ENCODE measurements around the gene SLC35F2. TPM values are rescaled to one million over a fixed set of nuclear protein-coding genes. Genes with fewer than 3 reads are reported as not detected.
"Not testable (repeated sequence)": the region's sequence is repeated elsewhere in the genome, so short reads cannot be mapped to it uniquely, and the experiment has no call there.

The SLC35F2 gene
- total RNA-seq, 6 experiments from 2014 or later: 0.06 to 0.55 (median 0.28) TPM; not detected in 1

DNA sequence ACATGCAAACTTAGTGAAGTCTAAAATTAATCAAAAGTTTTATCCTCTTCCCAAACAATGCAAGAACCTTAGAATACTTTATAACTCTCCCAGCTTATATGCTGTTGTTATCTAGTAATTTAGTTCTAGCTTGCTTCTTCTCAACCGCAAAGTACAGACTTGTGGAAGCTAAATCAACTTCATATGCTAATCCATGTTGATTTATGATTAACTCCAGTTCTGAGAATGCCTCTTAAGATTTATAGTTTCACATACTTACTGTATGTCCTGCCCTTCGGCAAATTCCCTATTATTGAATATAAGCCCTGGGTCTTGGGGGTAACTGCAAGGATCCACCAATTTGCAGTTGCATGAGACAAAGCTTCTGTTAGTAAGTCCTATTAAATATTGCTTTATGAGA is 17.6 kb upstream of the SLC35F2 start:
- no peak for ATAC-seq
- H3K36me3 ChIP-seq: no peaks in the 10 kb centered on the region
- WGBS (ENCODE audit: insufficient coverage, low coverage, low lambda C conversion rate, missing lambda C conversion rate): 81% methylated on average over 2 of the region's 2 CpGs
- H3K27ac ChIP-seq: no peak overlapping the region
- DNase-seq: no peak
- H3K4me1 ChIP-seq: no peaks in the 10 kb centered on the region
- intact Hi-C loops (cut with DNase I): no loop called here
- TF ChIP-seq POLR2A (IDR thresholded peaks at IDR 0.05): no peak
- TF ChIP-seq, protein P1, sequence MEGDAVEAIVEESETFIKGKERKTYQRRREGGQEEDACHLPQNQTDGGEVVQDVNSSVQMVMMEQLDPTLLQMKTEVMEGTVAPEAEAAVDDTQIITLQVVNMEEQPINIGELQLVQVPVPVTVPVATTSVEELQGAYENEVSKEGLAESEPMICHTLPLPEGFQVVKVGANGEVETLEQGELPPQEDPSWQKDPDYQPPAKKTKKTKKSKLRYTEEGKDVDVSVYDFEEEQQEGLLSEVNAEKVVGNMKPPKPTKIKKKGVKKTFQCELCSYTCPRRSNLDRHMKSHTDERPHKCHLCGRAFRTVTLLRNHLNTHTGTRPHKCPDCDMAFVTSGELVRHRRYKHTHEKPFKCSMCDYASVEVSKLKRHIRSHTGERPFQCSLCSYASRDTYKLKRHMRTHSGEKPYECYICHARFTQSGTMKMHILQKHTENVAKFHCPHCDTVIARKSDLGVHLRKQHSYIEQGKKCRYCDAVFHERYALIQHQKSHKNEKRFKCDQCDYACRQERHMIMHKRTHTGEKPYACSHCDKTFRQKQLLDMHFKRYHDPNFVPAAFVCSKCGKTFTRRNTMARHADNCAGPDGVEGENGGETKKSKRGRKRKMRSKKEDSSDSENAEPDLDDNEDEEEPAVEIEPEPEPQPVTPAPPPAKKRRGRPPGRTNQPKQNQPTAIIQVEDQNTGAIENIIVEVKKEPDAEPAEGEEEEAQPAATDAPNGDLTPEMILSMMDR (IDR thresholded peaks at IDR 0.05): no peak
- no peaks in the 10 kb centered on the region for H3K27me3 ChIP-seq
- H3K9me3 ChIP-seq: no peaks in the 10 kb centered on the region
- H3K4me3 ChIP-seq: no peak overlapping the region

DNA sequence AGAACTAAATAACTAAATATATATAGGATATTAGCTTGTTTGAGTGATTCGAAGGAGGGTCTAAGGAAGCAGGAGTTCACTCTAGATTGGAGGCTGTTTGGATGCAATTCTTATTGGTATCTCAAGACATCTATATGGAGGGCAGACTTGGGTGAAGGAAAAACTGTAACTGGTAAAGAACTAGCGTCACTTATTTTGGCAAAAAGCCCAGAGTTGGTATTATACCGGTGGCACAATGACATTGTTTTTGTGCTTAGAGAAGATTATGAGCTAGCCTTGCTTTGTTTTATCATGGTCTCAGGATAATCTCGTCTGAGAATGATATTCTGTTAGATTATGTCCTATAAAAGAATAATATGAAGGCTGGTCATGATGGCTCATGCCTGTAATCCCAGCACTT is 6.0 kb upstream of the SLC35F2 start:
- no peak overlapping the region for H3K27ac ChIP-seq
- H3K27me3 ChIP-seq: no peaks in the 10 kb centered on the region
- H3K4me1 ChIP-seq: peaks cover 0 to 6% (median 0%) of the 10 kb centered on the region in 4 donors
- H3K36me3 ChIP-seq: no peaks in the 10 kb centered on the region
- no peaks in the 10 kb centered on the region for H3K9me3 ChIP-seq
- 54% methylated on average over 4 of the region's 4 CpGs for WGBS (ENCODE audit: insufficient coverage, low coverage, low lambda C conversion rate, missing lambda C conversion rate)
- DNase-seq: no peak
- TF ChIP-seq, protein P1 (IDR thresholded peaks at IDR 0.05): no peak
- TF ChIP-seq POLR2A (IDR thresholded peaks at IDR 0.05): no peak
- no peak overlapping the region for H3K4me3 ChIP-seq
- ATAC-seq: no peak
- intact Hi-C loops (cut with DNase I): no loop called here

DNA sequence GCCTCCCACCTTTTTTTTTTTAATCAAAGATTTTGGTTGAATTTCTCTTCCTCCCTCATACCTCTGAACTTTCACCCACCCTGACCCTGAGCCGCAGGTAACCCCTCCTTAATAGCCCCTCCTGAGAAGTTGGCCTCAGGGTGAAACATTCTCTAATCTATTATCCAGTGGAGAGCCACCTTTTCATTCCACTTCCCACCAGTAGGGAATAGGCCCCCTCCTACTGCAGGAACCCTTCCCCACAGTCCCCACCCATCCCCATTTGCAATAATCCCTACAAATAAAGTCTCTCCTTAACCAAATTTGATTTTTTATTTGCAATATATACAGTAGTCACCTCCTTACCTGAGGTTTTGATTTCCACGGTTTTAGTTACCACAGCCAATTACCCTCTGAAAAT is 2.1 kb upstream of the SLC35F2 start:
- H3K4me1 ChIP-seq: peaks cover 0 to 18% (median 0%) of the 10 kb centered on the region in 4 donors
- H3K36me3 ChIP-seq: no peaks in the 10 kb centered on the region
- H3K4me3 ChIP-seq: no peak overlapping the region
- intact Hi-C loops (cut with DNase I): no loop called here
- DNase-seq: no peak
- H3K9me3 ChIP-seq: no peaks in the 10 kb centered on the region
- no peak overlapping the region for H3K27ac ChIP-seq
- TF ChIP-seq, protein P1 (IDR thresholded peaks at IDR 0.05): no peak
- no peak for TF ChIP-seq POLR2A (IDR thresholded peaks at IDR 0.05)
- WGBS (ENCODE audit: insufficient coverage, low coverage, low lambda C conversion rate, missing lambda C conversion rate): 56% methylated on average over 2 of the region's 2 CpGs
- no peaks in the 10 kb centered on the region for H3K27me3 ChIP-seq
- ATAC-seq: no peak

DNA sequence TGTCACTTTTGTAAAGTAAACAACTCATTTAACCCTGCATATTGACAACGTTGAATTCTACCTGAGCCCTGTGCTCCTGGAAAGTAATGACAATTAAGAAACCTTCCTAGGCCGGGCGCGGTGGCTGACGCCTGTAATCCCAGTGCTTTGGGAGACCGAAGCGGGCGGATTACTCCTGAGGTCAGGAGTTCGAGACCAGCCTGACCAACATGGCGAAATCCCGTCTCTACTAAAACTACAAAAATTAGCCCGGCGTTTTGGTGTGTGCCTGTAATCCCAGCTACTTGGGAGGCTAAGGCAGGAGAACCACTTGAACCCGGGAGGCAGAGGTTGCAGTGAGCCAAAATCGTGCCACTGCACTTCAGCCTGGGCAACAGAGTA is 1.6 kb upstream of the SLC35F2 start:
- peaks cover 0 to 18% (median 0%) of the 10 kb centered on the region in 4 donors for H3K4me1 ChIP-seq
- H3K36me3 ChIP-seq; intact Hi-C loops (cut with DNase I); H3K4me3 ChIP-seq; H3K9me3 ChIP-seq; DNase-seq; H3K27me3 ChIP-seq; H3K27ac ChIP-seq; ATAC-seq: not testable (repeated sequence)
- WGBS (ENCODE audit: insufficient coverage, low coverage, low lambda C conversion rate, missing lambda C conversion rate): 84% methylated on average over 15 of the region's 15 CpGs

DNA sequence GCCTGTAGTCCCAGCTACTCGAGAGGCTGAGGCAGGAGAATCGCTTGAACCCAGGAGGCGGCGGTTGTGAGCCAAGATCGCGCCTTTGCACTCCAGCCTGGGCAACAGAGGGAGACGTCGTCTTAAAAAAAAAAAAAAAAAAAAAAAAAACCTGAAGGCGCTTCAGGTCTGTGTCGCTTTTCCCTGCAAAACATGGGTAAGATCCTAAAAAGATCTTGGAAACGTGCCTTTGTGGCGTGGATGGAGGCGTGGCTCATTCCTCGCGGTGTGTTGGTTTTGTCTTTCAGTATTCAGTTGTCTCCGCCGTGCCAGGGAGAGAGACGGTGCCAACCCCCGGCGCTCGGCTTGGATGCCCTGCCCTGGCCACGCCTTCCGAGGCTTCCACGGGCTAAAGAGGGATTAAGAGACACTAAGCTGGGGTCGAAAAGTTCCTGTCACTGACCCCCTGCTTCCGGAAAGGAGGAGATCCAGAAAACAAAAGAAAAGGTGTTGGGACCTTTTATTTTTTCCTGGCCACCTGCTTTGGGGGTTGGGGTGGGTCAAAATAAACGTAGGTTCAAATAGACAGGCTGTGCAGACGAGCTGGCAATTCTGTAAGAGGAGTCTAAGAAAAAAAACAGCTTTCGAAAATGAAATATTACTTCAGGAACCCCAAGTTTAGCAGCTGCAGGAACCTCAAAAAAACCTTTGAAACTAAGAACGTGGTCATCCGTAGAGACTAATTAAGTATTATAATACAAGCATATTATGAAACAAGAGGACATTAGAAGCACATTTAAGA is 1.1 kb upstream of the SLC35F2 start:
- intact Hi-C loops (cut with DNase I): no loop called here
- TF ChIP-seq POLR2A (IDR thresholded peaks at IDR 0.05): no peak
- TF ChIP-seq, protein P1 (IDR thresholded peaks at IDR 0.05): no peak
- Histone ChIP-seq H3K36me3 (no peaks in the 10 kb centered on the region), H3K4me3 (peak overlapping the region; percentile 45 to 54 (median 47)), H3K4me1 (peaks cover 0 to 18% (median 0%) of the 10 kb centered on the region in 4 donors), H3K9me3 (no peaks in the 10 kb centered on the region), H3K27ac (no peak overlapping the region), H3K27me3 (no peaks in the 10 kb centered on the region)
- 1% methylated on average over 31 of the region's 31 CpGs for WGBS (ENCODE audit: insufficient coverage, low coverage, low lambda C conversion rate, missing lambda C conversion rate)
- peak; percentile 49 to 68 (median 60) for DNase-seq
- peak; percentile 68 to 80 (median 75) for ATAC-seq

All from right lobe of liver (tissue), 6 donors.